ENCODE data around the gene ART5. TPM values are rescaled to one million over a fixed set of nuclear protein-coding genes. Genes with fewer than 3 reads are reported as not detected.

ART5 gene
- total RNA-seq, 1 experiment from 2014 or later, result 1.1 TPM

GRCh38 chr11:3664032-3664630 is 22.3 kb upstream of the ART5 start:
- no peaks in the 10 kb centered on the region for H3K4me1 Mint-ChIP-seq (ENCODE audit: low read depth, unreplicated experiment)
- ChIA-PET POLR2A (no interaction called here), CTCF (no interaction called here)
- H3K27ac Mint-ChIP-seq (ENCODE audit: unreplicated experiment), result no peak overlapping the region
- H3K27me3 ChIP-seq (replicated peaks; ENCODE audit: control insufficient read depth, insufficient read depth, low read length), result no peaks in the 10 kb centered on the region
- H3K4me1 ChIP-seq, result no peaks in the 10 kb centered on the region
- H3K9me3 ChIP-seq, result no peaks in the 10 kb centered on the region
- H3K4me3 ChIP-seq (ENCODE audit: low read depth, low read length), result no peak overlapping the region
- BruUV-seq (replicated peaks), result no TSS peak
- no peak for DNase-seq
- intact Hi-C loops (cut with micrococcal nuclease; ENCODE audit: unreplicated experiment), result no loop called here
- H3K36me3 Mint-ChIP-seq (ENCODE audit: insufficient read depth, unreplicated experiment), result peaks cover 45% of the 10 kb centered on the region
- no peak for TF ChIP-seq CTCF (IDR thresholded peaks at IDR 0.05; ENCODE audit: insufficient read depth in 1 of 2, low read depth in 1 of 2, low read length in 1 of 2, severe bottlenecking in 1 of 2, unreplicated experiment in 1 of 2)
- no peaks in the 10 kb centered on the region for H3K9me3 Mint-ChIP-seq (ENCODE audit: unreplicated experiment)
- no peak overlapping the region for H3K4me3 Mint-ChIP-seq (ENCODE audit: unreplicated experiment)
- no peaks in the 10 kb centered on the region for H3K27me3 Mint-ChIP-seq (ENCODE audit: insufficient read depth, unreplicated experiment)
- 0 out of 2 replicates have a peak, but pooled peaks cover 2% of the 10 kb centered on the region for H3K36me3 ChIP-seq (ENCODE audit: control insufficient read depth, insufficient read depth, low read length)

GRCh38 chr11:3662856-3663255 is 21.1 kb upstream of the ART5 start:
- H3K9me3 Mint-ChIP-seq (ENCODE audit: unreplicated experiment), result no peaks in the 10 kb centered on the region
- BruUV-seq (replicated peaks), result no TSS peak
- H3K27ac Mint-ChIP-seq (ENCODE audit: unreplicated experiment), result no peak overlapping the region
- no peak for TF ChIP-seq CTCF (IDR thresholded peaks at IDR 0.05; ENCODE audit: insufficient read depth in 1 of 2, low read depth in 1 of 2, low read length in 1 of 2, severe bottlenecking in 1 of 2, unreplicated experiment in 1 of 2)
- H3K27me3 Mint-ChIP-seq (ENCODE audit: insufficient read depth, unreplicated experiment), result no peaks in the 10 kb centered on the region
- intact Hi-C loops (cut with micrococcal nuclease; ENCODE audit: unreplicated experiment), result no loop called here
- ChIA-PET CTCF (no interaction called here), POLR2A (no interaction called here)
- H3K4me3 Mint-ChIP-seq (ENCODE audit: unreplicated experiment), result no peak overlapping the region
- H3K36me3 Mint-ChIP-seq (ENCODE audit: insufficient read depth, unreplicated experiment), result peaks cover 45% of the 10 kb centered on the region
- no peaks in the 10 kb centered on the region for H3K4me1 Mint-ChIP-seq (ENCODE audit: low read depth, unreplicated experiment)
- no peaks in the 10 kb centered on the region for H3K4me1 ChIP-seq
- H3K9me3 ChIP-seq, result no peaks in the 10 kb centered on the region
- H3K4me3 ChIP-seq (ENCODE audit: low read depth, low read length), result no peak overlapping the region
- H3K27me3 ChIP-seq (replicated peaks; ENCODE audit: control insufficient read depth, insufficient read depth, low read length), result no peaks in the 10 kb centered on the region
- DNase-seq, result no peak
- H3K36me3 ChIP-seq (ENCODE audit: control insufficient read depth, insufficient read depth, low read length), result no peaks in the 10 kb centered on the region

- Histone ChIP-seq H3K4me1 (no peaks in the 10 kb centered on the region), H3K36me3 (ENCODE audit: control insufficient read depth, insufficient read depth, low read length) (no peaks in the 10 kb centered on the region), H3K27me3 (replicated peaks; ENCODE audit: control insufficient read depth, insufficient read depth, low read length) (no peaks in the 10 kb centered on the region), H3K4me3 (ENCODE audit: low read depth, low read length) (no peak overlapping the region), H3K9me3 (0 out of 2 replicates have a peak, but pooled peaks cover 2% of the 10 kb centered on the region)
- no peaks in the 10 kb centered on the region for H3K9me3 Mint-ChIP-seq (ENCODE audit: unreplicated experiment)
- intact Hi-C loops (cut with micrococcal nuclease; ENCODE audit: unreplicated experiment), result no loop called here
- TF ChIP-seq CTCF (IDR thresholded peaks at IDR 0.05; ENCODE audit: insufficient read depth in 1 of 2, low read depth in 1 of 2, low read length in 1 of 2, severe bottlenecking in 1 of 2, unreplicated experiment in 1 of 2), result no peak
- H3K4me3 Mint-ChIP-seq (ENCODE audit: unreplicated experiment), result no peak overlapping the region
- no peak for DNase-seq
- peaks cover 36% of the 10 kb centered on the region for H3K36me3 Mint-ChIP-seq (ENCODE audit: insufficient read depth, unreplicated experiment)
- no TSS peak for BruUV-seq (replicated peaks)
- H3K27me3 Mint-ChIP-seq (ENCODE audit: insufficient read depth, unreplicated experiment), result no peaks in the 10 kb centered on the region
- ChIA-PET CTCF (no interaction called here), POLR2A (no interaction called here)
- H3K4me1 Mint-ChIP-seq (ENCODE audit: low read depth, unreplicated experiment), result no peaks in the 10 kb centered on the region
- no peak overlapping the region for H3K27ac Mint-ChIP-seq (ENCODE audit: unreplicated experiment)
Measured at GRCh38 chr11:3660960-3661359, 19.2 kb upstream of the ART5 start.
